Spleen (tissue), 11 donors: ENCODE data around the gene AURKA. TPM values are rescaled to one million over a fixed set of nuclear protein-coding genes. Genes with fewer than 3 reads are reported as not detected.

Experiments
- DNase-seq: peaks from one replicate; pipeline ENCODE4 v3.0.0-alpha.2; 2020
- H3K27ac ChIP-seq, 8 donors: fragments of 200-600 bp; sonication (generic) in 7 of 8; 1 replicate in 4 of 8; 2 replicates in 4 of 8; pipeline versions ENCODE4 v1.5.0 to v1.8.0; 2016 to 2021; ENCODE audit warnings: inconsistent platforms in 4 of 8, mild to moderate bottlenecking in 4 of 8, moderate library complexity in 1 of 8
- H3K27me3 ChIP-seq, 7 donors: fragments of 200-600 bp; sonication (generic) in 6 of 7; replicated peaks in 1 of 7; 1 replicate in 4 of 7; 2 replicates in 3 of 7; pipeline versions ENCODE4 v1.5.0 to v1.8.0; 2016 to 2021; ENCODE audit warnings: inconsistent platforms in 3 of 7, mild to moderate bottlenecking in 1 of 7
- H3K36me3 ChIP-seq, 6 donors: fragments of 200-600 bp; sonication (generic) in 5 of 6; 1 replicate in 4 of 6; 2 replicates in 2 of 6; pipeline versions ENCODE4 v1.5.0 to v1.8.0; 2016 to 2021; ENCODE audit warnings: inconsistent platforms in 2 of 6
- H3K4me1 ChIP-seq, 6 donors: fragments of 200-600 bp; sonication (generic) in 5 of 6; 1 replicate in 3 of 6; 2 replicates in 3 of 6; pipeline versions ENCODE4 v1.5.0 to v1.8.0; 2016 to 2021; ENCODE audit warnings: inconsistent platforms in 3 of 6
- H3K4me3 ChIP-seq, 8 donors: fragments of 200-600 bp; sonication (generic) in 7 of 8; 1 replicate in 4 of 8; 2 replicates in 4 of 8; pipeline versions ENCODE4 v1.5.0 to v1.8.0; 2016 to 2021; ENCODE audit warnings: inconsistent platforms in 4 of 8, mild to moderate bottlenecking in 4 of 8, moderate library complexity in 2 of 8
- H3K9me3 ChIP-seq, 8 donors: fragments of 200-600 bp; sonication (generic) in 7 of 8; 1 replicate in 4 of 8; 2 replicates in 4 of 8; pipeline versions ENCODE4 v1.5.0 to v1.8.0; 2016 to 2021; ENCODE audit warnings: inconsistent platforms in 4 of 8
- POLR2A ChIP-seq, 3 donors: fragments of 450-650 bp; IDR thresholded peaks; one replicate each; pipeline ENCODE4 v1.5.1; 2017; ENCODE audit warnings: antibody characterized with exemption in 3 of 3, mild to moderate bottlenecking in 1 of 3
- POLR2AphosphoS5 ChIP-seq, 3 donors: sonication (generic); formaldehyde crosslinking; IDR thresholded peaks; one replicate each; pipeline ENCODE4 v1.5.1; 2017; ENCODE audit warnings: antibody characterized with exemption in 3 of 3
- WGBS, 5 donors: extraction: QIAGEN DNeasy Blood & Tissue Kit in 3 of 5; methylation state at CpG; one replicate each; pipeline versions ENCODE4 v1.1.5 to v1.1.7; 2013 to 2018; 5-methylcytosine and 5-hydroxymethylcytosine counted together
- intact Hi-C: fragments of 100-400 bp; cut with DNase I; formaldehyde crosslinking; loops from one replicate; pipeline ENCODE4 v1.15.0; 2023; ENCODE audit warnings: low total_unique reads
- polyA plus RNA-seq, 3 donors: library from polyadenylated mRNA; stranded (reverse); fragments of 200-250 nt; gene quantifications; one replicate each; pipeline ENCODE4 v1.2.1, GENCODE V29; 2013
- total RNA-seq, 7 donors: library from RNA; depleted of rRNA in 3 of 7; stranded (reverse); fragments of >200 nt in 3 of 7; fragmentation: NEBNext Ultra II Directional in 4 of 7; extraction: Animal tissue kit (Norgen Biotek cat#: 25700) in 4 of 7; gene quantifications; one replicate each; pipeline versions ENCODE4 v1.1.0 to v1.2.1, GENCODE V29; 2016 to 2021
- TF ChIP-seq, protein P1 (sequence below), 11 experiments: fragments of 200-600 bp in 7 of 11; fragments of 450-650 bp in 4 of 11; sonication (generic) in 4 of 11; IDR thresholded peaks in 8 of 11; conservative IDR thresholded peaks in 3 of 11; 1 replicate in 7 of 11; 2 replicates in 4 of 11; pipeline versions ENCODE4 v1.4.0 to v1.8.0; 2016 to 2021; ENCODE audit warnings: antibody characterized with exemption in 11 of 11, inconsistent platforms in 4 of 11, mild to moderate bottlenecking in 1 of 11
- donor health status: healthy with polysubstance abuse.
- donor health status: DM: no; HTN: no; CAD: no; lungs with moderate emphysema.
- donor health status: DM: no; HTN: no; CAD: no.
- donor health status: Bipolar disorder and iron deficiency.
- donor health status: healthy.
- donor health status: DM: no; HTN: no; CAD: no.
- donor health status: DM: yes; HTN: yes; CAD: no.

Gene AURKA
- total and polyA plus RNA-seq, 10 donors: 1.6 to 10.0 (median 6.1) TPM

DNA sequence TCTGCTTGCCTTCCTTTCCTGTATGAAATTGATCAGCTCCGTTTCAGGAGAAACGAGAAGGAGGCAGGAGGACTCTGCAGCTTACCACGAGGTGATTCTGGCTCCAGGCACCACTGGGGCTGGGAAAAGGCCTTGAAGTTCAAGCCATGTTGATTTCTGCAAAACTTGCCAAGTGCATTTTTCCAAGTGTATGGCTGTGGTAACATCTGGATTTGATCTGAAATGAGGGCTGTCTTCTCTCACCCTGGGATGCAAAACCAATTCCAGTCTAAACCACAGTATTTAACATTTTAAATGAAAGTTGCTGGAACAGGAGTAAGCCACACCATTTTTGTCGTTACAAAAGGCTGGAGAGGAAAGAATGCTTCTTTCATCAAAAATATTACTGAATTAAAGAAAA, 69.3 kb downstream of the AURKA start:
- Histone ChIP-seq H3K4me1 (no peaks in the 10 kb centered on the region), H3K9me3 (no peaks in the 10 kb centered on the region), H3K4me3 (no peak overlapping the region), H3K27me3 (peaks cover 0 to 34% (median 0%) of the 10 kb centered on the region in 7 donors), H3K36me3 (no peaks in the 10 kb centered on the region), H3K27ac (no peak overlapping the region)
- DNase-seq: no peak
- 31 to 55% (median 42%) methylated on average over 3 to 4 of the region's 4 CpGs for WGBS, 5 donors
- no peak for TF ChIP-seq POLR2A (IDR thresholded peaks at IDR 0.05)
- TF ChIP-seq POLR2AphosphoS5 (IDR thresholded peaks at IDR 0.05): no peak
- TF ChIP-seq, protein P1, sequence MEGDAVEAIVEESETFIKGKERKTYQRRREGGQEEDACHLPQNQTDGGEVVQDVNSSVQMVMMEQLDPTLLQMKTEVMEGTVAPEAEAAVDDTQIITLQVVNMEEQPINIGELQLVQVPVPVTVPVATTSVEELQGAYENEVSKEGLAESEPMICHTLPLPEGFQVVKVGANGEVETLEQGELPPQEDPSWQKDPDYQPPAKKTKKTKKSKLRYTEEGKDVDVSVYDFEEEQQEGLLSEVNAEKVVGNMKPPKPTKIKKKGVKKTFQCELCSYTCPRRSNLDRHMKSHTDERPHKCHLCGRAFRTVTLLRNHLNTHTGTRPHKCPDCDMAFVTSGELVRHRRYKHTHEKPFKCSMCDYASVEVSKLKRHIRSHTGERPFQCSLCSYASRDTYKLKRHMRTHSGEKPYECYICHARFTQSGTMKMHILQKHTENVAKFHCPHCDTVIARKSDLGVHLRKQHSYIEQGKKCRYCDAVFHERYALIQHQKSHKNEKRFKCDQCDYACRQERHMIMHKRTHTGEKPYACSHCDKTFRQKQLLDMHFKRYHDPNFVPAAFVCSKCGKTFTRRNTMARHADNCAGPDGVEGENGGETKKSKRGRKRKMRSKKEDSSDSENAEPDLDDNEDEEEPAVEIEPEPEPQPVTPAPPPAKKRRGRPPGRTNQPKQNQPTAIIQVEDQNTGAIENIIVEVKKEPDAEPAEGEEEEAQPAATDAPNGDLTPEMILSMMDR (IDR thresholded peaks at IDR 0.05 in 8 of 11, conservative IDR thresholded peaks at IDR 0.05 in 3 of 11): no peak
- intact Hi-C loops: no loop called here

Other genes starting within 250 kb of the AURKA start
- not detected for gene MC3R, start 143.5 kb downstream of the AURKA start, total RNA-seq
- gene MC3R, start 143.5 kb downstream of the AURKA start, polyA plus RNA-seq: not detected
- gene FAM210B, start 33.2 kb downstream of the AURKA start, total RNA-seq: 10 to 100 TPM; 18.0 to 48.4 (median 30.3) TPM
- 10 to 100 TPM in 2 of 3 donors, 1 to 10 TPM in 1; 9.4 to 16.3 (median 10.8) TPM for gene FAM210B, start 33.2 kb downstream of the AURKA start, polyA plus RNA-seq
- gene CSTF1, start 430 bp upstream of the AURKA start, total RNA-seq: 10 to 100 TPM; 24.4 to 45.0 (median 32.9) TPM
- gene CSTF1, start 430 bp upstream of the AURKA start, polyA plus RNA-seq: 10 to 100 TPM in 2 of 3 donors, 1 to 10 TPM in 1; 9.8 to 13.8 (median 10.9) TPM
- gene CASS4, start 20.0 kb upstream of the AURKA start, total RNA-seq: 10 to 100 TPM; 10.3 to 15.5 (median 12.5) TPM
- gene CASS4, start 20.0 kb upstream of the AURKA start, polyA plus RNA-seq: 1 to 10 TPM; 1.2 to 1.9 (median 1.6) TPM
- 10 to 100 TPM; 50.3 to 89.3 (median 72.7) TPM for gene RTF2, start 76.4 kb upstream of the AURKA start, total RNA-seq
- 10 to 100 TPM; 66.2 to 83.9 (median 83.8) TPM for gene RTF2, start 76.4 kb upstream of the AURKA start, polyA plus RNA-seq
- 1 to 10 TPM in 6 of 7 donors, not detected in 1; 1.2 to 4.3 (median 2.1) TPM for gene FAM209A, start 132.5 kb upstream of the AURKA start, total RNA-seq
- 1 to 10 TPM in 2 of 3 donors, under 1 TPM in 1; 0.59 to 2.0 (median 1.1) TPM for gene FAM209A, start 132.5 kb upstream of the AURKA start, polyA plus RNA-seq
- gene FAM209B, start 141.0 kb upstream of the AURKA start, total RNA-seq: 1 to 10 TPM in 3 of 7 donors, under 1 TPM in 1, not detected in 3; 0.97 to 1.9 (median 1.6) TPM
- 1 to 10 TPM; 1.4 to 5.8 (median 3.3) TPM for gene FAM209B, start 141.0 kb upstream of the AURKA start, polyA plus RNA-seq
- under 1 TPM in 1 of 7 donors, not detected in 6; 0.16 TPM for gene TFAP2C, start 237.1 kb upstream of the AURKA start, total RNA-seq
- under 1 TPM in 2 of 3 donors, not detected in 1; 0.03 to 0.10 TPM for gene TFAP2C, start 237.1 kb upstream of the AURKA start, polyA plus RNA-seq